GM23338 (cell line): ENCODE results near the gene DRAM1.

Source experiments
- CREB1 ChIP-seq: fragments of 250-450 bp; sonication (Bioruptor Pico); IDR thresholded peaks from 2 replicates; pipeline ENCODE4 v1.5.0; 2020; ENCODE audit warnings: low read depth, mild to moderate bottlenecking, moderate library complexity
- EZH2 ChIP-seq: fragments of 200-600 bp; sonication (generic); IDR thresholded peaks from one replicate; pipeline ENCODE4 v1.8.0; 2017; ENCODE audit warnings: antibody characterized with exemption, mild to moderate bottlenecking, low read depth; ENCODE audit not compliant: unreplicated experiment
- EZH2phosphoT487 ChIP-seq: fragments of 200-600 bp; sonication (generic); IDR thresholded peaks from one replicate; pipeline ENCODE4 v1.8.1; 2018; ENCODE audit warnings: antibody characterized with exemption; ENCODE audit not compliant: unreplicated experiment
- NANOG ChIP-seq: IDR thresholded peaks from 2 replicates; pipeline ENCODE4 v1.6.1; 2016; ENCODE audit warnings: antibody characterized with exemption, borderline replicate concordance
- POLR2AphosphoS5 ChIP-seq: IDR thresholded peaks from 2 replicates; pipeline ENCODE4 v1.6.1; 2016; ENCODE audit warnings: antibody characterized with exemption, low read depth
- TF ChIP-seq, protein P1 (sequence below), 2 experiments: fragments of 200-600 bp in 1 of 2; sonication (generic) in 1 of 2; conservative IDR thresholded peaks; 2 replicates each; pipeline versions ENCODE4 v1.5.1 to v1.6.1; 2016 to 2017; ENCODE audit warnings: antibody characterized with exemption in 2 of 2, low read depth in 2 of 2, mild to moderate bottlenecking in 2 of 2, moderate library complexity in 1 of 2
- TF ChIP-seq, protein P2 (sequence below): IDR thresholded peaks from one replicate; pipeline ENCODE4 v1.6.1; 2018; ENCODE audit warnings: antibody characterized with exemption; ENCODE audit not compliant: unreplicated experiment

DNA sequence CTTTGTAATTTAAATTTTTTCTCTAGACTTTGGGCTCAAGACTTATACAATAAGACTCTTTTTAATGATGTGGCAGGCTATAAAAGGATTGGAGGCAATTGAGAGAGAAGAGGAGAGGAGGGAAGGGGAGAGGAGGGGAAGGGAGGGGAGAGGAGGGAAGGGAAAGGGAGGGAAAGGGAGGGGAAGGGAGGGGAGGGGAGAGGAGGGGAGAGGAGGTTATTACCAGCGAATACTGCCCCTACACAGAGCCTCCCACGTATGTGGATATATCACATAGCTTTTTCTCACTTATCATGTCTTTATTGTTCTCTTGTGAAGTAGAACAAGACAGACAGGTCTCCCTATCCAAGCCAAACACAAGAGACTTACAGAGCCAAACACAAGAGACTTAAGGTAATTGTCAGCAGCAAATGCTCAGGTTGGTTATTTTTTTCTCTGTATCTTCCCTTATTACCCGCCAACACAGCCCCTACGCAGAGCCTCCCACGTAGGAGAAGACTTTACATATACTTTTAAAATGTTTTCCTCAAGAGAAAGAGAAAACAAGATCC lies 63.1 kb downstream of the DRAM1 start:
- TF ChIP-seq NANOG (no peak), EZH2phosphoT487 (no peak), POLR2AphosphoS5 (no peak), CREB1 (CRISPR knock-in tag) (no peak), EZH2 (no peak)
- TF ChIP-seq, protein P1, sequence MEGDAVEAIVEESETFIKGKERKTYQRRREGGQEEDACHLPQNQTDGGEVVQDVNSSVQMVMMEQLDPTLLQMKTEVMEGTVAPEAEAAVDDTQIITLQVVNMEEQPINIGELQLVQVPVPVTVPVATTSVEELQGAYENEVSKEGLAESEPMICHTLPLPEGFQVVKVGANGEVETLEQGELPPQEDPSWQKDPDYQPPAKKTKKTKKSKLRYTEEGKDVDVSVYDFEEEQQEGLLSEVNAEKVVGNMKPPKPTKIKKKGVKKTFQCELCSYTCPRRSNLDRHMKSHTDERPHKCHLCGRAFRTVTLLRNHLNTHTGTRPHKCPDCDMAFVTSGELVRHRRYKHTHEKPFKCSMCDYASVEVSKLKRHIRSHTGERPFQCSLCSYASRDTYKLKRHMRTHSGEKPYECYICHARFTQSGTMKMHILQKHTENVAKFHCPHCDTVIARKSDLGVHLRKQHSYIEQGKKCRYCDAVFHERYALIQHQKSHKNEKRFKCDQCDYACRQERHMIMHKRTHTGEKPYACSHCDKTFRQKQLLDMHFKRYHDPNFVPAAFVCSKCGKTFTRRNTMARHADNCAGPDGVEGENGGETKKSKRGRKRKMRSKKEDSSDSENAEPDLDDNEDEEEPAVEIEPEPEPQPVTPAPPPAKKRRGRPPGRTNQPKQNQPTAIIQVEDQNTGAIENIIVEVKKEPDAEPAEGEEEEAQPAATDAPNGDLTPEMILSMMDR (conservative IDR thresholded peaks at IDR 0.05; ENCODE audit: low read depth in 2 of 2): no peak
- TF ChIP-seq, protein P2, sequence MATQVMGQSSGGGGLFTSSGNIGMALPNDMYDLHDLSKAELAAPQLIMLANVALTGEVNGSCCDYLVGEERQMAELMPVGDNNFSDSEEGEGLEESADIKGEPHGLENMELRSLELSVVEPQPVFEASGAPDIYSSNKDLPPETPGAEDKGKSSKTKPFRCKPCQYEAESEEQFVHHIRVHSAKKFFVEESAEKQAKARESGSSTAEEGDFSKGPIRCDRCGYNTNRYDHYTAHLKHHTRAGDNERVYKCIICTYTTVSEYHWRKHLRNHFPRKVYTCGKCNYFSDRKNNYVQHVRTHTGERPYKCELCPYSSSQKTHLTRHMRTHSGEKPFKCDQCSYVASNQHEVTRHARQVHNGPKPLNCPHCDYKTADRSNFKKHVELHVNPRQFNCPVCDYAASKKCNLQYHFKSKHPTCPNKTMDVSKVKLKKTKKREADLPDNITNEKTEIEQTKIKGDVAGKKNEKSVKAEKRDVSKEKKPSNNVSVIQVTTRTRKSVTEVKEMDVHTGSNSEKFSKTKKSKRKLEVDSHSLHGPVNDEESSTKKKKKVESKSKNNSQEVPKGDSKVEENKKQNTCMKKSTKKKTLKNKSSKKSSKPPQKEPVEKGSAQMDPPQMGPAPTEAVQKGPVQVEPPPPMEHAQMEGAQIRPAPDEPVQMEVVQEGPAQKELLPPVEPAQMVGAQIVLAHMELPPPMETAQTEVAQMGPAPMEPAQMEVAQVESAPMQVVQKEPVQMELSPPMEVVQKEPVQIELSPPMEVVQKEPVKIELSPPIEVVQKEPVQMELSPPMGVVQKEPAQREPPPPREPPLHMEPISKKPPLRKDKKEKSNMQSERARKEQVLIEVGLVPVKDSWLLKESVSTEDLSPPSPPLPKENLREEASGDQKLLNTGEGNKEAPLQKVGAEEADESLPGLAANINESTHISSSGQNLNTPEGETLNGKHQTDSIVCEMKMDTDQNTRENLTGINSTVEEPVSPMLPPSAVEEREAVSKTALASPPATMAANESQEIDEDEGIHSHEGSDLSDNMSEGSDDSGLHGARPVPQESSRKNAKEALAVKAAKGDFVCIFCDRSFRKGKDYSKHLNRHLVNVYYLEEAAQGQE: no peak
